Esophagus muscularis mucosa (tissue), 4 donors: ENCODE measurements around the gene DYNC1LI2.

Source experiments
- CTCF ChIP-seq, 3 experiments: fragments of 200-600 bp in 2 of 3; fragments of 450-650 bp in 1 of 3; sonication (generic) in 2 of 3; IDR thresholded peaks; one replicate each; pipeline ENCODE4 v1.5.1; 2017 to 2019; ENCODE audit warnings: antibody characterized with exemption in 3 of 3, mild to moderate bottlenecking in 2 of 3, moderate library complexity in 1 of 3
- EP300 ChIP-seq: sonication (generic); formaldehyde crosslinking; IDR thresholded peaks from one replicate; pipeline ENCODE4 v1.6.1; 2017; ENCODE audit warnings: antibody characterized with exemption
- POLR2A ChIP-seq: fragments of 450-650 bp; IDR thresholded peaks from one replicate; pipeline ENCODE4 v1.6.1; 2017; ENCODE audit warnings: antibody characterized with exemption, moderate library complexity, mild to moderate bottlenecking, low read depth

DNA sequence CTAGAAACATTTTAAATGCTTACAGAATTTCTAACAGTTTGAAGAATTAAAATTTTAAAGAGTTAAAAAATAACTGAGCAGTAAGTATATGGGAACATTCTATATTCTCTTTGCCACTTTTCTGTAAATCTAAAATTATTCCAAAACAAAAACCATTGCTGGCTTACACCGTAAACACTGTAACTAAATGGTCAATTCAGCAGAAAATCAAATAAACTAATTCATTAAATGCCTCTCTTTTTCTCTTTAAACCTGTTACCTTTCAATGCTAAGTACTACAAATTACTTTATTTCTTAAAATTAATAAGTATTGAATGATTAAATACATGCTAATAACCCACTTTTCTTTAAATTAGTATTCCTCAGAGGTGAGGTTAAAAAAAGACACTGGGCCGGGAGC is 36.0 kb upstream of the DYNC1LI2 start:
- no peak for TF ChIP-seq EP300
- no peak for TF ChIP-seq CTCF (IDR thresholded peaks at IDR 0.05)
- no peak for TF ChIP-seq POLR2A
